Keratinocyte (primary cell): ENCODE data around the gene CACNA2D1.

Source experiments
- CTCF ChIP-seq, 3 experiments: IDR thresholded peaks in 1 of 3; conservative IDR thresholded peaks in 1 of 3; optimal IDR thresholded peaks in 1 of 3; 2 replicates in 2 of 3; 3 replicates in 1 of 3; pipeline versions ENCODE3 to v1.5.1; 2011; ENCODE audit warnings: low read length in 3 of 3, mild to moderate bottlenecking in 3 of 3, moderate library complexity in 2 of 3, control low read depth in 1 of 3, inconsistent platforms in 1 of 3; ENCODE audit not compliant: insufficient read depth in 2 of 3; ENCODE audit errors: extremely low read depth in 1 of 3
- EZH2 ChIP-seq: IDR thresholded peaks from one replicate; pipeline ENCODE4 v1.6.1; 2012; ENCODE audit warnings: inconsistent platforms, mild to moderate bottlenecking, low read length, moderate library complexity

DNA sequence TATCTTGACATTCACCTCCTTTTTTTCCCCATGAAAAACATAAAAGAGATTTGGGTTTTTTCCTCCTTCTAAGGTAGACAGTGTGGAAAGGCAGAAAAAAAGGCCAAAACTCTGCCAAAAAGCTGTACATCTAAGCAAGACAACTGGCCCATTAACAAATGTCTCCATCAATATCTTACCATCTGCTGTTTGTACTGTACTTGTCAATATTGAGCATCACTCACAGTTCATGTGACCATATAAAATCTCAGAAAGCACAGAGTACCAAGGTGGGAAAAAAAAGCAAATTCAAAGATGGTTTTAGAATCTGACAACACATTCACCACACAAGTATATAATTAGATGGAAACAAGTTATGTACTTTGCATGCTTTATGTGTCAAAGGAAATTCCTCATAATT is 52.6 kb downstream of the CACNA2D1 start:
- TF ChIP-seq CTCF (optimal IDR thresholded peaks at IDR 0.05 in 1 of 3, IDR thresholded peaks at IDR 0.05 in 1 of 3, conservative IDR thresholded peaks at IDR 0.05 in 1 of 3; ENCODE audit: extremely low read depth in 1 of 3, insufficient read depth in 2 of 3, low read length in 3 of 3) = no peak
- TF ChIP-seq EZH2 = no peak
